Panc1 (cell line): ENCODE data around the gene LRBA. TPM values are rescaled to one million over a fixed set of nuclear protein-coding genes. Genes with fewer than 3 reads are reported as not detected.

Experiments used
- ATAC-seq: fragments of 200-7000 bp; cut with Tn5 transposase; 2 replicates; pipeline ENCODE4 v1.9.1; 2020; ENCODE audit warnings: mild to moderate bottlenecking, moderate library complexity
- BruUV-seq: library from RNA; stranded (reverse); fragments of 400-500 nt; replicated peaks from 2 replicates; lab custom pipeline; 2021; lab: Mats Ljungman, UMichigan
- CTCF ChIA-PET: fragments of 300-600 bp; sonication (Branson Sonifier 250); formaldehyde crosslinking; loops from one replicate; lab custom pipeline; 2022; ENCODE audit warnings: antibody characterized with exemption; lab: Charles Lee
- POLR2A ChIA-PET: fragments of 300-600 bp; sonication (Branson Sonifier 250); formaldehyde crosslinking; loops from one replicate; lab custom pipeline; 2022; ENCODE audit warnings: antibody characterized with exemption; lab: Charles Lee
- DNase-seq: peaks from one replicate; pipeline ENCODE4 v3.0.0-alpha.2; 2010; ENCODE audit warnings: low read depth, low spot score
- H3K27ac ChIP-seq: 2 replicates; pipeline ENCODE4 v1.5.1; 2011; ENCODE audit warnings: mild to moderate bottlenecking, low read length, inconsistent platforms
- H3K27me3 ChIP-seq: fragments of 200-500 bp; sonication (Bioruptor generic); 2 replicates; pipeline ENCODE4 v1.6.0; 2014; ENCODE audit warnings: low read length, inconsistent platforms; ENCODE audit not compliant: control insufficient read depth, insufficient read depth
- H3K36me3 ChIP-seq: fragments of 200-500 bp; sonication (Bioruptor generic); 2 replicates; pipeline ENCODE4 v1.5.1; 2014; ENCODE audit warnings: inconsistent platforms, mild to moderate bottlenecking, low read length, moderate library complexity; ENCODE audit not compliant: control insufficient read depth, insufficient read depth
- H3K4me1 ChIP-seq: 2 replicates; pipeline ENCODE4 v1.5.1; 2011; ENCODE audit warnings: inconsistent platforms, mild to moderate bottlenecking, low read length, moderate library complexity; ENCODE audit not compliant: control insufficient read depth, insufficient read depth
- H3K4me3 ChIP-seq, 2 experiments: 2 replicates each; pipeline ENCODE4 v1.5.1; 2011 to 2012; ENCODE audit warnings: low read depth in 2 of 2, low read length in 2 of 2, mild to moderate bottlenecking in 2 of 2, inconsistent platforms in 1 of 2, moderate library complexity in 1 of 2
- H3K9me3 ChIP-seq: fragments of 200-500 bp; sonication (Bioruptor generic); 2 replicates; pipeline ENCODE4 v1.5.1; 2014; ENCODE audit warnings: low read depth, mild to moderate bottlenecking, inconsistent platforms, low read length, moderate library complexity; ENCODE audit not compliant: control insufficient read depth, insufficient read depth
- CTCF ChIP-seq: fragments of 450-650 bp; IDR thresholded peaks from 2 replicates; pipeline ENCODE4 v1.5.1; 2017; ENCODE audit warnings: mild to moderate bottlenecking
- POLR2AphosphoS5 ChIP-seq: IDR thresholded peaks from 2 replicates; pipeline ENCODE4 v1.6.1; 2012; ENCODE audit warnings: mild to moderate bottlenecking, low read depth, low read length, moderate library complexity
- REST ChIP-seq, 2 experiments: IDR thresholded peaks; 2 replicates each; pipeline ENCODE4 v1.6.1; 2011 to 2012; ENCODE audit warnings: low read depth in 2 of 2, control low read depth in 1 of 2, low read length in 1 of 2, mild to moderate bottlenecking in 1 of 2, moderate library complexity in 1 of 2; ENCODE audit not compliant: insufficient read depth in 1 of 2
- SIN3A ChIP-seq: IDR thresholded peaks from 2 replicates; pipeline ENCODE4 v1.6.1; 2012; ENCODE audit warnings: low read depth, mild to moderate bottlenecking, low read length, moderate library complexity, borderline replicate concordance; ENCODE audit not compliant: insufficient read depth
- TCF7L2 ChIP-seq: IDR thresholded peaks from 2 replicates; pipeline ENCODE4 v1.6.1; 2011; ENCODE audit warnings: mild to moderate bottlenecking, low read depth, low read length, inconsistent platforms
- in situ Hi-C: cut with HindIII; loops from 2 replicates; pipeline ENCODE4 v1.10.0; 2016; ENCODE audit warnings: low sequenced_read_pairs, low pct_unique_long_range_greater_than_20kb
- intact Hi-C: fragments of 100-400 bp; cut with micrococcal nuclease; formaldehyde crosslinking; loops from one replicate; pipeline ENCODE4 v1.10.0; 2022; ENCODE audit not compliant: unreplicated experiment
- total RNA-seq: library from RNA; stranded (reverse); gene quantifications from one replicate; pipeline ENCODE4 v1.2.1, GENCODE V29; 2021; ENCODE audit not compliant: unreplicated experiment

The LRBA gene
- total RNA-seq, 1 experiment from 2014 or later, result 26.4 TPM

GRCh38 chr4:150325872-150326271 is 689.2 kb downstream of the LRBA start:
- Histone ChIP-seq H3K9me3 (no peaks in the 10 kb centered on the region), H3K4me3 (no peak overlapping the region), H3K27me3 (no peaks in the 10 kb centered on the region), H3K27ac (no peak overlapping the region), H3K4me1 (no peaks in the 10 kb centered on the region), H3K36me3 (no peaks in the 10 kb centered on the region)
- in situ Hi-C loops, result no loop called here
- ChIA-PET CTCF (no interaction called here), POLR2A (no interaction called here)
- ATAC-seq, result no peak
- BruUV-seq, result no TSS peak
- no peak for TF ChIP-seq SIN3A
- no peak for TF ChIP-seq REST (IDR thresholded peaks at IDR 0.05; ENCODE audit: insufficient read depth in 1 of 2, low read depth in 2 of 2, low read length in 1 of 2)
- no peak for TF ChIP-seq POLR2AphosphoS5
- no peak for DNase-seq
- intact Hi-C loops, result no loop called here

GRCh38 chr4:150323406-150324325 is 691.4 kb downstream of the LRBA start:
- DNase-seq (no peak), ATAC-seq (no peak)
- POLR2A ChIA-PET, result no interaction called here
- intact Hi-C loops (no loop called here), in situ Hi-C loops (no loop called here)
- Histone ChIP-seq H3K4me3 (no peak overlapping the region), H3K27me3 (no peaks in the 10 kb centered on the region), H3K9me3 (no peaks in the 10 kb centered on the region), H3K36me3 (no peaks in the 10 kb centered on the region), H3K27ac (no peak overlapping the region), H3K4me1 (no peaks in the 10 kb centered on the region)
- TF ChIP-seq TCF7L2, result no peak
- TF ChIP-seq CTCF, result no peak
- TF ChIP-seq POLR2AphosphoS5, result no peak
- no peak for TF ChIP-seq SIN3A
- no peak for TF ChIP-seq REST (IDR thresholded peaks at IDR 0.05; ENCODE audit: insufficient read depth in 1 of 2, low read depth in 2 of 2, low read length in 1 of 2)
- CTCF ChIA-PET, result no interaction called here
- BruUV-seq, result no TSS peak
